Psoas muscle (tissue), 8 donors: ENCODE results near the gene CRYBG1. TPM values are rescaled to one million over a fixed set of nuclear protein-coding genes. Genes with fewer than 3 reads are reported as not detected.

Experiments
- ATAC-seq, 4 donors: fragments of 200-7000 bp; cut with Tn5 transposase; one replicate each; pipeline ENCODE4 v1.9.1; 2020; ENCODE audit warnings: moderate library complexity in 3 of 4, mild to moderate bottlenecking in 2 of 4
- DNase-seq, 2 donors: peaks; one replicate each; pipeline ENCODE4 v3.0.0-alpha.2; 2020
- H3K27ac ChIP-seq: fragments of 200-600 bp; one replicate; pipeline ENCODE4 v1.8.0; 2022
- H3K27me3 ChIP-seq, 3 donors: fragments of 200-600 bp in 1 of 3; one replicate each; pipeline versions ENCODE4 v1.6.1 to v1.8.0; 2013 to 2022; ENCODE audit warnings: low read length in 2 of 3, mild to moderate bottlenecking in 2 of 3, moderate library complexity in 1 of 3; ENCODE audit not compliant: insufficient read depth in 3 of 3
- H3K36me3 ChIP-seq, 2 donors: fragments of 200-600 bp in 1 of 2; one replicate each; pipeline versions ENCODE4 v1.6.1 to v1.8.0; 2013 to 2022; ENCODE audit warnings: low read depth in 1 of 2, mild to moderate bottlenecking in 1 of 2, moderate library complexity in 1 of 2; ENCODE audit not compliant: insufficient read depth in 1 of 2
- H3K4me1 ChIP-seq: fragments of 200-600 bp; one replicate; pipeline ENCODE4 v1.8.0; 2022
- H3K4me3 ChIP-seq: fragments of 200-600 bp; one replicate; pipeline ENCODE4 v1.8.0; 2022; ENCODE audit warnings: mild to moderate bottlenecking
- H3K9me3 ChIP-seq: fragments of 200-600 bp; one replicate; pipeline ENCODE4 v1.8.0; 2022
- CTCF ChIP-seq: fragments of 200-600 bp; IDR thresholded peaks from one replicate; pipeline ENCODE4 v1.8.0; 2022; ENCODE audit warnings: antibody characterized with exemption
- WGBS, 3 donors: extraction: QIAGEN DNeasy Blood & Tissue Kit; methylation state at CpG; one replicate each; pipeline versions ENCODE4 v1.1.6 to v1.1.7; 2013; 5-methylcytosine and 5-hydroxymethylcytosine counted together
- intact Hi-C, 2 donors: fragments of 100-400 bp; cut with DNase I; formaldehyde crosslinking; loops; one replicate each; pipeline versions ENCODE4 v1.11.0 to v1.14.2; 2022
- polyA plus RNA-seq, 3 donors: library from polyadenylated mRNA; stranded (reverse); fragments of 200-250 nt; gene quantifications; one replicate each; pipeline ENCODE4 v1.2.3, GENCODE V29; 2013
- total RNA-seq, 4 donors: library from RNA; stranded (reverse); fragmentation: NEBNext Ultra II Directional in 2 of 4; extraction: Animal tissue kit (Norgen Biotek cat#: 25700) in 2 of 4; gene quantifications; one replicate each; pipeline versions ENCODE4 v1.2.1 to v1.2.4, GENCODE V29; 2021 to 2023
- donor health status: healthy with polysubstance abuse.
- donor health status: DM: no; HTN: no; CAD: no; lungs with moderate emphysema.
- donor health status: Bipolar disorder and iron deficiency.
- donor health status: healthy.
- donor health status: DM: yes; HTN: yes; CAD: no.
- donor health status: DM: no; HTN: no; CAD: no.
- donor health status: DM: no; HTN: no; CAD: no.
- donor health status: DM: yes; HTN: yes; CAD: no.

Gene CRYBG1
- total and polyA plus RNA-seq, 7 donors: 0.17 to 1.6 (median 0.82) TPM

GRCh38 chr6:106466211-106466610 lies 105.7 kb downstream of the CRYBG1 start:
- WGBS, 3 donors: 71 to 76% (median 73%) methylated on average over 2 of the region's 2 CpGs
- no peak overlapping the region for H3K4me3 ChIP-seq
- TF ChIP-seq CTCF: no peak
- intact Hi-C loops: no loop called here
- no peaks in the 10 kb centered on the region for H3K36me3 ChIP-seq
- H3K4me1 ChIP-seq: no peaks in the 10 kb centered on the region
- H3K27ac ChIP-seq: no peak overlapping the region
- H3K27me3 ChIP-seq: peaks cover 0 to 8% (median 7%) of the 10 kb centered on the region in 3 donors
- DNase-seq (no peak), ATAC-seq (no peak)
- H3K9me3 ChIP-seq: no peaks in the 10 kb centered on the region

GRCh38 chr6:106468935-106469334 lies 108.4 kb downstream of the CRYBG1 start:
- TF ChIP-seq CTCF: no peak
- ATAC-seq: no peak
- 83 to 90% (median 88%) methylated on average over 2 of the region's 2 CpGs for WGBS, 3 donors
- Histone ChIP-seq H3K27ac (no peak overlapping the region), H3K36me3 (no peaks in the 10 kb centered on the region), H3K4me1 (no peaks in the 10 kb centered on the region), H3K4me3 (no peak overlapping the region), H3K27me3 (peaks cover 0 to 4% (median 3%) of the 10 kb centered on the region in 3 donors), H3K9me3 (no peaks in the 10 kb centered on the region)
- DNase-seq: no peak
- intact Hi-C loops: no loop called here

- H3K36me3 ChIP-seq: no peaks in the 10 kb centered on the region
- WGBS, 3 donors: 73 to 80% (median 77%) methylated on average over 4 of the region's 4 CpGs
- ATAC-seq (no peak), DNase-seq (no peak)
- peaks cover 0 to 10% (median 3%) of the 10 kb centered on the region in 3 donors for H3K27me3 ChIP-seq
- H3K9me3 ChIP-seq: no peaks in the 10 kb centered on the region
- H3K27ac ChIP-seq: no peak overlapping the region
- no peak overlapping the region for H3K4me3 ChIP-seq
- no peak for TF ChIP-seq CTCF
- no peaks in the 10 kb centered on the region for H3K4me1 ChIP-seq
- intact Hi-C loops: no loop called here
Observed at GRCh38 chr6:106469882-106470281, 109.4 kb downstream of the CRYBG1 start.

- no peak for ATAC-seq
- WGBS, 3 donors: 66 to 90% (median 89%) methylated on average over 5 of the region's 5 CpGs
- no peak overlapping the region for H3K27ac ChIP-seq
Observed at GRCh38 chr6:106470316-106470715, 109.8 kb downstream of the CRYBG1 start.

More at GRCh38 chr6:106470316-106470715, 109.8 kb downstream of the CRYBG1 start:
- no peak overlapping the region for H3K4me3 ChIP-seq
- intact Hi-C loops: no loop called here
- H3K36me3 ChIP-seq: no peaks in the 10 kb centered on the region
- H3K9me3 ChIP-seq: no peaks in the 10 kb centered on the region
- no peak for TF ChIP-seq CTCF
- no peaks in the 10 kb centered on the region for H3K4me1 ChIP-seq
- DNase-seq: no peak
- peaks cover 0 to 14% (median 3%) of the 10 kb centered on the region in 3 donors for H3K27me3 ChIP-seq
